Activated CD4-positive, alpha-beta T cell treated with anti-CD3 and anti-CD28 coated beads, Interleukin-2, amount 50 U/mL, for 1 hour (primary cell): ENCODE data around the gene PRAMEF20.
"Not testable (repeated sequence)": the region's sequence is repeated elsewhere in the genome, so short reads cannot be mapped to it uniquely, and the experiment has no call there.

ENCODE experiments used
- DNase-seq: peaks from one replicate; pipeline ENCODE4 v3.0.0-alpha.2; 2020

Gene PRAMEF20

GRCh38 chr1:13410150-13410549 lies at the start of gene PRAMEF20:
Gene PRAMEF20, plus strand, starts transcription at chr1:13410450. Its CDS starts 5,905 bp downstream, at chr1:13416355.
- not testable (repeated sequence) for DNase-seq

- DNase-seq: not testable (repeated sequence)
Measured at GRCh38 chr1:13362364-13362763, 47.9 kb upstream of the PRAMEF20 start.

- DNase-seq: not testable (repeated sequence)
Measured at GRCh38 chr1:13364928-13365327, 45.3 kb upstream of the PRAMEF20 start.

GRCh38 chr1:13366536-13366935 lies 43.7 kb upstream of the PRAMEF20 start:
- DNase-seq: not testable (repeated sequence)

GRCh38 chr1:13368544-13368943 lies 41.7 kb upstream of the PRAMEF20 start:
- DNase-seq: not testable (repeated sequence)

GRCh38 chr1:13378983-13379382 lies 31.3 kb upstream of the PRAMEF20 start:
- DNase-seq: not testable (repeated sequence)

- DNase-seq: not testable (repeated sequence)
Measured at GRCh38 chr1:13380380-13380779, 29.9 kb upstream of the PRAMEF20 start.

- not testable (repeated sequence) for DNase-seq
Measured at GRCh38 chr1:13389332-13389731, 20.9 kb upstream of the PRAMEF20 start, which contains the start of gene PRAMEF17. Gene PRAMEF17, plus strand, starts transcription at chr1:13389632. Its CDS starts 26 bp downstream, at chr1:13389658.

GRCh38 chr1:13393004-13393403 lies 17.2 kb upstream of the PRAMEF20 start:
- DNase-seq: not testable (repeated sequence)

- DNase-seq: not testable (repeated sequence)
Measured at GRCh38 chr1:13394761-13395160, 15.5 kb upstream of the PRAMEF20 start.

- not testable (repeated sequence) for DNase-seq
Measured at GRCh38 chr1:13395311-13395710, 14.9 kb upstream of the PRAMEF20 start.

- no peak for DNase-seq
Measured at GRCh38 chr1:13407811-13408210, 2.4 kb upstream of the PRAMEF20 start.

GRCh38 chr1:13430495-13430894 lies 20.2 kb downstream of the PRAMEF20 start:
- DNase-seq: no peak

- DNase-seq: no peak
Measured at GRCh38 chr1:13432251-13432650, 22.0 kb downstream of the PRAMEF20 start.

GRCh38 chr1:13433694-13434358 lies 23.6 kb downstream of the PRAMEF20 start:
- not testable (repeated sequence) for DNase-seq

GRCh38 chr1:13435458-13435857 lies 25.2 kb downstream of the PRAMEF20 start:
- DNase-seq: no peak

GRCh38 chr1:13439104-13439783 lies 29.0 kb downstream of the PRAMEF20 start:
- not testable (repeated sequence) for DNase-seq

- no peak for DNase-seq
Measured at GRCh38 chr1:13443335-13443979, 33.2 kb downstream of the PRAMEF20 start.

GRCh38 chr1:13450204-13450603 lies 40.0 kb downstream of the PRAMEF20 start:
- no peak for DNase-seq

- DNase-seq: no peak
Measured at GRCh38 chr1:13451399-13451965, 41.2 kb downstream of the PRAMEF20 start.

- DNase-seq: no peak
Measured at GRCh38 chr1:13456904-13457532, 46.8 kb downstream of the PRAMEF20 start.

GRCh38 chr1:13461977-13462376 lies 51.7 kb downstream of the PRAMEF20 start:
- DNase-seq: no peak

GRCh38 chr1:13462682-13463081 lies 52.4 kb downstream of the PRAMEF20 start:
- no peak for DNase-seq
